ENCODE results near the gene CCT5. TPM values are rescaled to one million over a fixed set of nuclear protein-coding genes. Genes with fewer than 3 reads are reported as not detected.

The CCT5 gene
- total RNA-seq, 1 donor from 2014 or later, result 401 TPM

- Mint-ChIP-seq H3K36me3 (ENCODE audit: low read depth) (peaks cover 18% of the 10 kb centered on the region), H3K27me3 (ENCODE audit: low read depth) (no peaks in the 10 kb centered on the region), H3K4me1 (no peaks in the 10 kb centered on the region), H3K27ac (ENCODE audit: unreplicated experiment) (no peak overlapping the region), H3K4me3 (no peak overlapping the region), H3K9me3 (no peaks in the 10 kb centered on the region)
- TF ChIP-seq CTCF (conservative IDR thresholded peaks at IDR 0.05), result no peak
- DNase-seq (ENCODE audit: low read depth, low spot score), result no peak
Measured at GRCh38 chr5:10262995-10263394, 12.9 kb downstream of the CCT5 start.

- no peak for DNase-seq (ENCODE audit: low read depth, low spot score)
- peaks cover 13% of the 10 kb centered on the region for H3K36me3 Mint-ChIP-seq (ENCODE audit: low read depth)
- no peak overlapping the region for H3K4me3 Mint-ChIP-seq
- H3K27me3 Mint-ChIP-seq (ENCODE audit: low read depth), result no peaks in the 10 kb centered on the region
- no peaks in the 10 kb centered on the region for H3K9me3 Mint-ChIP-seq
- H3K27ac Mint-ChIP-seq (ENCODE audit: unreplicated experiment), result no peak overlapping the region
- no peaks in the 10 kb centered on the region for H3K4me1 Mint-ChIP-seq
- TF ChIP-seq CTCF (conservative IDR thresholded peaks at IDR 0.05), result no peak
Measured at GRCh38 chr5:10264604-10265003, 14.5 kb downstream of the CCT5 start.

- no peaks in the 10 kb centered on the region for H3K4me1 Mint-ChIP-seq
Measured at GRCh38 chr5:10265245-10266109, 15.4 kb downstream of the CCT5 start.

GRCh38 chr5:10266137-10266536 is 16.1 kb downstream of the CCT5 start:
- Mint-ChIP-seq H3K9me3 (no peaks in the 10 kb centered on the region), H3K36me3 (ENCODE audit: low read depth) (peaks cover 8% of the 10 kb centered on the region), H3K27me3 (ENCODE audit: low read depth) (no peaks in the 10 kb centered on the region), H3K27ac (ENCODE audit: unreplicated experiment) (no peak overlapping the region), H3K4me1 (no peaks in the 10 kb centered on the region), H3K4me3 (no peak overlapping the region)
- TF ChIP-seq CTCF (conservative IDR thresholded peaks at IDR 0.05), result no peak
- no peak for DNase-seq (ENCODE audit: low read depth, low spot score)

More at GRCh38 chr5:10265245-10266109, 15.4 kb downstream of the CCT5 start:
- Mint-ChIP-seq H3K27me3 (ENCODE audit: low read depth) (no peaks in the 10 kb centered on the region), H3K4me3 (no peak overlapping the region), H3K9me3 (no peaks in the 10 kb centered on the region), H3K27ac (ENCODE audit: unreplicated experiment) (no peak overlapping the region), H3K36me3 (ENCODE audit: low read depth) (peaks cover 10% of the 10 kb centered on the region)
- DNase-seq (ENCODE audit: low read depth, low spot score), result no peak
- no peak for TF ChIP-seq CTCF (conservative IDR thresholded peaks at IDR 0.05)

- TF ChIP-seq CTCF (conservative IDR thresholded peaks at IDR 0.05), result no peak
- H3K4me3 Mint-ChIP-seq, result no peak overlapping the region
- H3K9me3 Mint-ChIP-seq, result no peaks in the 10 kb centered on the region
- H3K4me1 Mint-ChIP-seq, result no peaks in the 10 kb centered on the region
- peaks cover 5% of the 10 kb centered on the region for H3K36me3 Mint-ChIP-seq (ENCODE audit: low read depth)
- H3K27me3 Mint-ChIP-seq (ENCODE audit: low read depth), result no peaks in the 10 kb centered on the region
- no peak overlapping the region for H3K27ac Mint-ChIP-seq (ENCODE audit: unreplicated experiment)
- DNase-seq (ENCODE audit: low read depth, low spot score), result no peak
Measured at GRCh38 chr5:10266839-10267238, 16.8 kb downstream of the CCT5 start.
